Heart right ventricle (tissue), 16 donors: ENCODE results near the gene DNASE1L1. TPM values are rescaled to one million over a fixed set of nuclear protein-coding genes. Genes with fewer than 3 reads are reported as not detected.
A peak's percentile ranks its signal among the peaks of the same experiment; 100 is the strongest.

Experiments used
- ATAC-seq, 8 donors: fragments of 200-7000 bp; cut with Tn5 transposase; one replicate each; pipeline ENCODE4 v1.9.1; 2020; ENCODE audit warnings: mild to moderate bottlenecking in 8 of 8, moderate library complexity in 8 of 8, moderate number of reproducible peaks in 1 of 8
- DNase-seq, 2 donors: peaks; one replicate each; pipeline ENCODE4 v3.0.0-alpha.2; 2020
- H3K27ac ChIP-seq, 10 donors: fragments of 200-600 bp; sonication (generic) in 2 of 10; one replicate each; pipeline versions ENCODE4 v1.5.0 to v1.8.0; 2020 to 2022; ENCODE audit warnings: mild to moderate bottlenecking in 3 of 10
- H3K27me3 ChIP-seq, 7 donors: fragments of 200-600 bp; one replicate each; pipeline ENCODE4 v1.8.0; 2021 to 2022; ENCODE audit warnings: mild to moderate bottlenecking in 2 of 7
- H3K36me3 ChIP-seq, 9 donors: fragments of 200-600 bp; sonication (generic) in 1 of 9; one replicate each; pipeline versions ENCODE4 v1.5.0 to v1.8.0; 2020 to 2022; ENCODE audit warnings: mild to moderate bottlenecking in 2 of 9
- H3K4me1 ChIP-seq, 9 donors: fragments of 200-600 bp; sonication (generic) in 1 of 9; one replicate each; pipeline versions ENCODE4 v1.5.0 to v1.8.0; 2020 to 2022; ENCODE audit warnings: mild to moderate bottlenecking in 4 of 9
- H3K4me3 ChIP-seq, 10 donors: fragments of 200-600 bp; sonication (generic) in 2 of 10; one replicate each; pipeline versions ENCODE4 v1.5.0 to v1.8.0; 2020 to 2022; ENCODE audit warnings: mild to moderate bottlenecking in 7 of 10, moderate library complexity in 2 of 10
- H3K9me3 ChIP-seq, 11 donors: fragments of 200-600 bp in 10 of 11; sonication (generic) in 2 of 11; one replicate each; pipeline versions ENCODE4 v1.5.0 to v1.8.0; 2013 to 2022; ENCODE audit warnings: mild to moderate bottlenecking in 2 of 11, control low read depth in 1 of 11, moderate library complexity in 1 of 11
- WGBS, 2 donors: extraction: QIAGEN DNeasy Blood & Tissue Kit; methylation state at CpG; one replicate each; pipeline ENCODE4 v1.1.7; 2013; ENCODE audit warnings: inconsistent platforms in 1 of 2; 5-methylcytosine and 5-hydroxymethylcytosine counted together
- intact Hi-C, 10 donors: fragments of 100-400 bp; cut with DNase I; formaldehyde crosslinking; loops; one replicate each; pipeline versions ENCODE4 v1.11.1 to v1.14.2; 2022
- polyA plus RNA-seq, 2 donors: library from polyadenylated mRNA; stranded (reverse); fragments of 200-250 nt; gene quantifications; one replicate each; pipeline ENCODE4 v1.2.3, GENCODE V29; 2013
- total RNA-seq, 10 donors: library from RNA; stranded (reverse); fragmentation: NEBNext Ultra II Directional in 3 of 10; extraction: Animal tissue kit (Norgen Biotek cat#: 25700) in 3 of 10; gene quantifications; one replicate each; pipeline versions ENCODE4 v1.2.1 to v1.2.4, GENCODE V29; 2021 to 2023
- TF ChIP-seq, protein P1 (sequence below), 9 donors: fragments of 200-600 bp; sonication (generic) in 2 of 9; IDR thresholded peaks; one replicate each; pipeline versions ENCODE4 v1.5.0 to v1.8.0; 2021 to 2022; ENCODE audit warnings: antibody characterized with exemption in 9 of 9, mild to moderate bottlenecking in 5 of 9, moderate library complexity in 1 of 9
- donor health status: Arrhythmogenic right ventricular cardiomyopathy.
- donor health status: ischemic (EF 13 %, LVEDD 7.1; RV severe dilation, severe dysfunction).
- donor health status: healthy with polysubstance abuse.
- donor health status: DM: no; HTN: yes; CAD: no.
- donor health status: DM: no; HTN: no; CAD: no.
- donor health status: ischemic (EF 25% LVEDD 6.9; RV normal size, moderate dysfunction).
- donor health status: ischemic (EF 25% LVEDD 5.7; RV mildly dilated, moderate dysfunction).
- donor health status: healthy.
- donor health status: DM: yes; HTN: yes; CAD: no.
- donor health status: Ischemic cardiomyopathy.
- donor health status: ischemic (EF 35%, LVEDD 5.7; RV mildly dilated, moderate dysfunction).
- donor health status: nonischemic (EF 11% LVEDD 7.7; RV severe dilation, severe dysfunction).
- donor health status: DM: yes; HTN: yes; CAD: no.
- donor health status: PGD.
- donor health status: ischemic (EF 29% LVEDD 5.4; RV normal size, mild dysfunction).
- donor health status: nonischemic (EF 23%, LVEDD 6.1; RV moderate dilation, normal function).

The DNASE1L1 gene
- total and polyA plus RNA-seq, 12 donors, result 27.2 to 57.1 (median 46.9) TPM

- no peaks in the 10 kb centered on the region for H3K9me3 ChIP-seq
- no peak for ATAC-seq
- H3K36me3 ChIP-seq, result peaks cover 0 to 43% (median 0%) of the 10 kb centered on the region in 9 donors
- 88 to 90% methylated on average over 7 to 8 of the region's 8 CpGs for WGBS, 2 donors
- no peaks in the 10 kb centered on the region for H3K27me3 ChIP-seq
- no peak for DNase-seq
- TF ChIP-seq, protein P1, sequence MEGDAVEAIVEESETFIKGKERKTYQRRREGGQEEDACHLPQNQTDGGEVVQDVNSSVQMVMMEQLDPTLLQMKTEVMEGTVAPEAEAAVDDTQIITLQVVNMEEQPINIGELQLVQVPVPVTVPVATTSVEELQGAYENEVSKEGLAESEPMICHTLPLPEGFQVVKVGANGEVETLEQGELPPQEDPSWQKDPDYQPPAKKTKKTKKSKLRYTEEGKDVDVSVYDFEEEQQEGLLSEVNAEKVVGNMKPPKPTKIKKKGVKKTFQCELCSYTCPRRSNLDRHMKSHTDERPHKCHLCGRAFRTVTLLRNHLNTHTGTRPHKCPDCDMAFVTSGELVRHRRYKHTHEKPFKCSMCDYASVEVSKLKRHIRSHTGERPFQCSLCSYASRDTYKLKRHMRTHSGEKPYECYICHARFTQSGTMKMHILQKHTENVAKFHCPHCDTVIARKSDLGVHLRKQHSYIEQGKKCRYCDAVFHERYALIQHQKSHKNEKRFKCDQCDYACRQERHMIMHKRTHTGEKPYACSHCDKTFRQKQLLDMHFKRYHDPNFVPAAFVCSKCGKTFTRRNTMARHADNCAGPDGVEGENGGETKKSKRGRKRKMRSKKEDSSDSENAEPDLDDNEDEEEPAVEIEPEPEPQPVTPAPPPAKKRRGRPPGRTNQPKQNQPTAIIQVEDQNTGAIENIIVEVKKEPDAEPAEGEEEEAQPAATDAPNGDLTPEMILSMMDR (IDR thresholded peaks at IDR 0.05), result no peak
- H3K4me1 ChIP-seq, result peaks cover 0 to 32% (median 17%) of the 10 kb centered on the region in 9 donors
- peak overlapping the region in 1 of 10 donors; percentile 90 for H3K27ac ChIP-seq
- H3K4me3 ChIP-seq, result no peak overlapping the region
- intact Hi-C loops, result no loop called here
These were observed 23.2 kb upstream of the DNASE1L1 start for GRCh38 chrX:154432210-154432609.

GRCh38 chrX:154431341-154431740, 22.3 kb upstream of the DNASE1L1 start:
- ATAC-seq, result peak in 2 of 8 donors; percentile 20 to 26
- H3K27ac ChIP-seq, result peak overlapping the region in 4 of 10 donors; percentile 30 to 90 (median 44)
- TF ChIP-seq, protein P1 (IDR thresholded peaks at IDR 0.05), result no peak
- no peaks in the 10 kb centered on the region for H3K9me3 ChIP-seq
- no peak overlapping the region for H3K4me3 ChIP-seq
- peak in 1 of 2 donors; percentile 24 for DNase-seq
- intact Hi-C loops, result no loop called here
- peaks cover 0 to 43% (median 0%) of the 10 kb centered on the region in 9 donors for H3K36me3 ChIP-seq
- 75 to 80% methylated on average over 3 to 5 of the region's 5 CpGs for WGBS, 2 donors
- peaks cover 0 to 34% (median 17%) of the 10 kb centered on the region in 9 donors for H3K4me1 ChIP-seq
- no peaks in the 10 kb centered on the region for H3K27me3 ChIP-seq

DNA sequence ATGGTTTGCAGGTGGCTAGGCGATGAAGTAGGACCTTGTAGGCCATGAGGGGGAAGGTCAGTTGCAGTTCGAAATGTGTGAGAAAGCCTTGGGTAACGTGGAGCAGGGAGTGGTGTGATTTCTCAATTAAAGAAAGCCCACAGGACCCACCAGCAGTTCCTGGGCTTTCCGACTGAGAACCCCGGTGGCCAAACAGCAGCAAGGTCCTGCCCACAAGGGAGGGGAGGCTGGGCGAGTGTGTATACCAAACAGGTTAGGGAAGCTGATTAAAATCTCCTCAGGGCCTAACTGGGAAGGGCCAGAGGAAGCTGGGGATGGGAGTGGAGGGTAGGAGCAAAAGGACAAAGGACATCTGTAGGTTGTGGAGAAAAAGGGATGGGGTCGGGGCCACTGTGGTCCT, 21.9 kb upstream of the DNASE1L1 start:
- DNase-seq (no peak), ATAC-seq (no peak)
- Histone ChIP-seq H3K4me3 (no peak overlapping the region), H3K27ac (peak overlapping the region in 8 of 10 donors; percentile 20 to 90 (median 41)), H3K9me3 (no peaks in the 10 kb centered on the region), H3K4me1 (peaks cover 0 to 30% (median 17%) of the 10 kb centered on the region in 9 donors), H3K27me3 (no peaks in the 10 kb centered on the region), H3K36me3 (peaks cover 0 to 41% (median 0%) of the 10 kb centered on the region in 9 donors)
- intact Hi-C loops, result no loop called here
- TF ChIP-seq, protein P1 (IDR thresholded peaks at IDR 0.05), result no peak
- WGBS, 2 donors, result 68 to 75% methylated on average over 7 of the region's 7 CpGs

- no peaks in the 10 kb centered on the region for H3K9me3 ChIP-seq
- H3K4me1 ChIP-seq, result peaks cover 0 to 30% (median 17%) of the 10 kb centered on the region in 9 donors
- no peaks in the 10 kb centered on the region for H3K27me3 ChIP-seq
- intact Hi-C loops, result no loop called here
- ATAC-seq (no peak), DNase-seq (no peak)
- 53 to 57% methylated on average over 6 of the region's 6 CpGs for WGBS, 2 donors
- H3K4me3 ChIP-seq, result peak overlapping the region in 1 of 10 donors; percentile 23
- H3K36me3 ChIP-seq, result peaks cover 0 to 37% (median 0%) of the 10 kb centered on the region in 9 donors
- TF ChIP-seq, protein P1 (IDR thresholded peaks at IDR 0.05), result no peak
- H3K27ac ChIP-seq, result peak overlapping the region in 7 of 10 donors; percentile 20 to 90 (median 39)
These were observed 21.4 kb upstream of the DNASE1L1 start for GRCh38 chrX:154430479-154430878.
